Measurements from ENCODE around the gene PKD1.
"Not testable (repeated sequence)": the region's sequence is repeated elsewhere in the genome, so short reads cannot be mapped to it uniquely, and the experiment has no call there.

DNA sequence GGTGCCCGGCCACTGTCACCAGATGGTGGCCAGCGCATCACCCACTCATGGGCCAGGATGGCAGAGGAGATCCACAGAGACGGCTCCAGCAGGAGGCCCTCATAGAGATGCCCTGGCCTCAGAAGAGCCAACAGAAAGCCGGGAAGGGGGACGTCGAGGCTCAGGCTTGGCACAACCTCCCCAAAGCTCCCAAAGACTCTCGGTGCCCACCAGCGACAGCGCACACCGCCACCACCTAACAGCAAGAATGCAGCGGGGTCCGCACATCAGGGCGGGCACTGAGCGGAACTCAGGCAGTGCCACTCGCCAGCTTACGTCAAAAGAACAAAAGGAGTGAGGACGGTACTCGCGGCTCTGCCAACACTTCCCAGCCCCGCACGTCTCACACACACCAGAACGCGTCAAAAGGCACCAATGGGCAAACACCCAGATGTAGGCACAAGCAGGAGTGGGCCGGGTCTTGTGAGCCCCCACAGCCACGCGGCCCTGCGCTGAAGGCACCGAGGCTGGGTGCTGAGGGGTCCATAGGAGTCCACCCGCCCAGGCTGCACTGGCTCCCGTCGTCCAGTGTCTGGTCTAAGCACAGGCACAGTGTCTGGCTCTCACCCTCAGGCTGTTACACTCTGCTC, 8.7 kb downstream of the PKD1 start:
- not testable (repeated sequence) for TF ChIP-seq POLR2A (IDR thresholded peaks at IDR 0.05; ENCODE audit: insufficient read depth in 1 of 2, low read depth in 2 of 2, low read length in 2 of 2); EZH2 (conservative IDR thresholded peaks at IDR 0.05; ENCODE audit: low read depth, low read length); MAFG (CRISPR knock-in tag; IDR thresholded peaks at IDR 0.05)
